HEK293 (cell line): Measurements from ENCODE around the gene B3GALT5.

ENCODE experiments used
- CTCF ChIA-PET: fragments of 350-600 bp; formaldehyde crosslinking; extraction: SDS; loops from one replicate; lab custom pipeline; 2021; ENCODE audit warnings: antibody characterized with exemption; lab: Yijun Ruan, JAX
- POLR2A ChIA-PET: fragments of 300-600 bp; formaldehyde crosslinking; extraction: SDS; loops from one replicate; lab custom pipeline; 2020; ENCODE audit warnings: antibody characterized with exemption, inconsistent platforms; lab: Yijun Ruan, JAX
- H3K27ac ChIP-seq: fragments of 200-500 bp; sonication (Bioruptor generic); 2 replicates; pipeline ENCODE4 v1.5.1; 2014; ENCODE audit warnings: low read depth, low read length, control low read depth, inconsistent platforms; ENCODE audit errors: extremely low read depth
- H3K36me3 ChIP-seq, 2 experiments: fragments of 200-500 bp in 1 of 2; sonication (Bioruptor generic) in 1 of 2; 1 replicate in 1 of 2; 2 replicates in 1 of 2; pipeline ENCODE4 v1.5.1; 2014 to 2017; ENCODE audit warnings: inconsistent platforms in 2 of 2, low read length in 2 of 2; ENCODE audit not compliant: control insufficient read depth in 2 of 2, insufficient read depth in 1 of 2
- H3K4me1 ChIP-seq: fragments of 200-500 bp; sonication (Bioruptor generic); 2 replicates; pipeline ENCODE4 v1.5.1; 2014; ENCODE audit warnings: mild to moderate bottlenecking, low read length, inconsistent platforms; ENCODE audit not compliant: control insufficient read depth, insufficient read depth
- H3K4me3 ChIP-seq: 2 replicates; pipeline ENCODE4 v1.5.1; 2011; ENCODE audit warnings: low read depth, mild to moderate bottlenecking, control low read depth, low read length, moderate library complexity
- H3K9me3 ChIP-seq: fragments of 200-500 bp; sonication (Bioruptor generic); 2 replicates; pipeline ENCODE4 v1.5.1; 2014; ENCODE audit warnings: low read depth, low read length, inconsistent platforms; ENCODE audit not compliant: control insufficient read depth, insufficient read depth
- FEZF1 ChIP-seq: fragments of 450-650 bp; formaldehyde crosslinking; IDR thresholded peaks from 2 replicates; pipeline ENCODE4 v1.5.1; 2016; ENCODE audit warnings: missing biosample characterization, missing genetic modification characterization
- KLF1 ChIP-seq: fragments of 450-650 bp; formaldehyde crosslinking; IDR thresholded peaks from 2 replicates; pipeline ENCODE4 v1.5.1; 2016; ENCODE audit warnings: missing biosample characterization, missing genetic modification characterization
- KLF7 ChIP-seq: fragments of 450-650 bp; formaldehyde crosslinking; IDR thresholded peaks from 2 replicates; pipeline ENCODE4 v1.5.1; 2016; ENCODE audit warnings: missing biosample characterization, missing genetic modification characterization, borderline replicate concordance
- REPIN1 ChIP-seq: fragments of 450-650 bp; formaldehyde crosslinking; IDR thresholded peaks from 2 replicates; pipeline ENCODE4 v1.5.1; 2017; ENCODE audit warnings: missing biosample characterization, missing genetic modification characterization, low read depth
- SETDB1 ChIP-seq: IDR thresholded peaks from one replicate; pipeline ENCODE4 v1.6.1; 2017; ENCODE audit warnings: mild to moderate bottlenecking, low read length, moderate library complexity, mixed read lengths; ENCODE audit not compliant: insufficient read length
- SP3 ChIP-seq: fragments of 450-650 bp; formaldehyde crosslinking; IDR thresholded peaks from 2 replicates; pipeline ENCODE4 v1.5.1; 2016; ENCODE audit warnings: missing biosample characterization, missing genetic modification characterization
- ZBTB21 ChIP-seq: fragments of 450-650 bp; formaldehyde crosslinking; IDR thresholded peaks from 2 replicates; pipeline ENCODE4 v1.5.1; 2017; ENCODE audit warnings: missing biosample characterization, missing genetic modification characterization
- ZFP3 ChIP-seq: fragments of 450-650 bp; formaldehyde crosslinking; IDR thresholded peaks from 2 replicates; pipeline ENCODE4 v1.5.1; 2016; ENCODE audit warnings: low read depth, missing biosample characterization, missing genetic modification characterization
- ZIC2 ChIP-seq: fragments of 450-650 bp; formaldehyde crosslinking; IDR thresholded peaks from 2 replicates; pipeline ENCODE4 v1.5.1; 2016; ENCODE audit warnings: missing biosample characterization, missing genetic modification characterization
- ZNF138 ChIP-seq: fragments of 450-650 bp; formaldehyde crosslinking; IDR thresholded peaks from 2 replicates; pipeline ENCODE4 v1.5.1; 2016; ENCODE audit warnings: missing biosample characterization, missing genetic modification characterization, borderline replicate concordance
- ZNF16 ChIP-seq: fragments of 450-650 bp; formaldehyde crosslinking; IDR thresholded peaks from 2 replicates; pipeline ENCODE4 v1.5.1; 2016; ENCODE audit warnings: low read depth, missing biosample characterization, missing genetic modification characterization
- ZNF175 ChIP-seq: fragments of 450-650 bp; formaldehyde crosslinking; IDR thresholded peaks from 2 replicates; pipeline ENCODE4 v1.5.1; 2016; ENCODE audit warnings: missing biosample characterization, missing genetic modification characterization
- ZNF266 ChIP-seq: fragments of 450-650 bp; formaldehyde crosslinking; IDR thresholded peaks from 2 replicates; pipeline ENCODE4 v1.5.1; 2016; ENCODE audit warnings: missing biosample characterization, missing genetic modification characterization, low read depth
- ZNF416 ChIP-seq: fragments of 450-650 bp; formaldehyde crosslinking; IDR thresholded peaks from 2 replicates; pipeline ENCODE4 v1.5.1; 2016; ENCODE audit warnings: missing biosample characterization, missing genetic modification characterization
- ZNF423 ChIP-seq: fragments of 450-650 bp; formaldehyde crosslinking; IDR thresholded peaks from 2 replicates; pipeline ENCODE4 v1.5.1; 2016; ENCODE audit warnings: missing biosample characterization, missing genetic modification characterization
- ZNF610 ChIP-seq: fragments of 450-650 bp; formaldehyde crosslinking; IDR thresholded peaks from 2 replicates; pipeline ENCODE4 v1.5.1; 2016; ENCODE audit warnings: missing biosample characterization, missing genetic modification characterization, borderline replicate concordance
- ZNF670 ChIP-seq: fragments of 450-650 bp; formaldehyde crosslinking; IDR thresholded peaks from 2 replicates; pipeline ENCODE4 v1.5.1; 2016; ENCODE audit warnings: missing biosample characterization, missing genetic modification characterization, low read depth
- ZNF677 ChIP-seq: fragments of 450-650 bp; IDR thresholded peaks from 2 replicates; pipeline ENCODE4 v1.5.0; 2018; ENCODE audit warnings: missing biosample characterization, mild to moderate bottlenecking, missing genetic modification characterization, moderate library complexity
- ZNF701 ChIP-seq: fragments of 450-650 bp; formaldehyde crosslinking; IDR thresholded peaks from 2 replicates; pipeline ENCODE4 v1.5.1; 2016; ENCODE audit warnings: missing biosample characterization, missing genetic modification characterization
- ZNF76 ChIP-seq: fragments of 450-650 bp; formaldehyde crosslinking; IDR thresholded peaks from 2 replicates; pipeline ENCODE4; 2016; ENCODE audit warnings: low read depth, missing biosample characterization, missing genetic modification characterization, borderline replicate concordance
- ZNF785 ChIP-seq: fragments of 450-650 bp; formaldehyde crosslinking; IDR thresholded peaks from 2 replicates; pipeline ENCODE4 v1.5.1; 2016; ENCODE audit warnings: missing biosample characterization, missing genetic modification characterization
- TF ChIP-seq, protein P1 (sequence below): fragments of 450-650 bp; formaldehyde crosslinking; IDR thresholded peaks from 2 replicates; pipeline ENCODE4 v1.5.1; 2016; ENCODE audit warnings: missing biosample characterization, missing genetic modification characterization
- TF ChIP-seq, protein P2 (sequence below): fragments of 450-650 bp; formaldehyde crosslinking; conservative IDR thresholded peaks from 2 replicates; pipeline ENCODE4 v1.5.1; 2016; ENCODE audit warnings: low read depth, missing biosample characterization, missing genetic modification characterization

Gene B3GALT5

DNA sequence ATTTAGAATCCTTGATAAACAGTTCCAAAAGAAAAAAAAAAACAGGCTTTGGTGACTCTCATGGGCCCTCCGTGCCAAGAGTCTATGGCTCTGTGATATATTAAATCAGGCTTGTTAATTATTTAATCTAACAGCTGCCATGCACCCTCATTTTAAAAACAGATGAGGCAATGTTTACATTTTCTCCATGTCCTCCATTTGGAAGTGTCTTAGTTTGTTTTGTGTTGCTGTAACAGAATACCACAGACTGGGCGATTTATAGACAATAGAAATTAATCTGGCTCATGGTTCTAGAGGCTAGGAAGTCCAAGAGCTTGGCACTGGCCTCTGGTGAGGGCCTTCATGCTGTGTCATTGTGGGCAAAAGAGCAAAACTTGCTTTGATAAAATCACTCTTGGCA lies 58.0 kb downstream of the B3GALT5 start:
- H3K27ac ChIP-seq: no peak overlapping the region
- H3K4me3 ChIP-seq: no peak overlapping the region
- ChIA-PET CTCF (no interaction called here), POLR2A (no interaction called here)
- no peaks in the 10 kb centered on the region for H3K9me3 ChIP-seq
- TF ChIP-seq SETDB1 (no peak), KLF7 (tag by site-specific recombination) (no peak), FEZF1 (tag by site-specific recombination) (no peak), ZNF610 (no peak), ZNF416 (no peak), ZBTB21 (no peak), ZNF76 (no peak), SP3 (tag by site-specific recombination) (no peak), ZNF138 (tag by site-specific recombination) (no peak), ZNF677 (tag by site-specific recombination) (no peak), ZNF175 (tag by site-specific recombination) (no peak), REPIN1 (tag by site-specific recombination) (no peak), KLF1 (tag by site-specific recombination) (no peak), ZNF423 (tag by site-specific recombination) (no peak), ZNF670 (tag by site-specific recombination) (no peak)
- TF ChIP-seq, protein P1, sequence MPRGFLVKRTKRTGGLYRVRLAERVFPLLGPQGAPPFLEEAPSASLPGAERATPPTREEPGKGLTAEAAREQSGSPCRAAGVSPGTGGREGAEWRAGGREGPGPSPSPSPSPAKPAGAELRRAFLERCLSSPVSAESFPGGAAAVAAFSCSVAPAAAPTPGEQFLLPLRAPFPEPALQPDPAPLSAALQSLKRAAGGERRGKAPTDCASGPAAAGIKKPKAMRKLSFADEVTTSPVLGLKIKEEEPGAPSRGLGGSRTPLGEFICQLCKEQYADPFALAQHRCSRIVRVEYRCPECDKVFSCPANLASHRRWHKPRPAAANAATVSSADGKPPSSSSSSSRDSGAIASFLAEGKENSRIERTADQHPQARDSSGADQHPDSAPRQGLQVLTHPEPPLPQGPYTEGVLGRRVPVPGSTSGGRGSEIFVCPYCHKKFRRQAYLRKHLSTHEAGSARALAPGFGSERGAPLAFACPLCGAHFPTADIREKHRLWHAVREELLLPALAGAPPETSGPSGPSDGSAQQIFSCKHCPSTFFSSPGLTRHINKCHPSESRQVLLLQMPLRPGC: no peak
- TF ChIP-seq, protein P2, sequence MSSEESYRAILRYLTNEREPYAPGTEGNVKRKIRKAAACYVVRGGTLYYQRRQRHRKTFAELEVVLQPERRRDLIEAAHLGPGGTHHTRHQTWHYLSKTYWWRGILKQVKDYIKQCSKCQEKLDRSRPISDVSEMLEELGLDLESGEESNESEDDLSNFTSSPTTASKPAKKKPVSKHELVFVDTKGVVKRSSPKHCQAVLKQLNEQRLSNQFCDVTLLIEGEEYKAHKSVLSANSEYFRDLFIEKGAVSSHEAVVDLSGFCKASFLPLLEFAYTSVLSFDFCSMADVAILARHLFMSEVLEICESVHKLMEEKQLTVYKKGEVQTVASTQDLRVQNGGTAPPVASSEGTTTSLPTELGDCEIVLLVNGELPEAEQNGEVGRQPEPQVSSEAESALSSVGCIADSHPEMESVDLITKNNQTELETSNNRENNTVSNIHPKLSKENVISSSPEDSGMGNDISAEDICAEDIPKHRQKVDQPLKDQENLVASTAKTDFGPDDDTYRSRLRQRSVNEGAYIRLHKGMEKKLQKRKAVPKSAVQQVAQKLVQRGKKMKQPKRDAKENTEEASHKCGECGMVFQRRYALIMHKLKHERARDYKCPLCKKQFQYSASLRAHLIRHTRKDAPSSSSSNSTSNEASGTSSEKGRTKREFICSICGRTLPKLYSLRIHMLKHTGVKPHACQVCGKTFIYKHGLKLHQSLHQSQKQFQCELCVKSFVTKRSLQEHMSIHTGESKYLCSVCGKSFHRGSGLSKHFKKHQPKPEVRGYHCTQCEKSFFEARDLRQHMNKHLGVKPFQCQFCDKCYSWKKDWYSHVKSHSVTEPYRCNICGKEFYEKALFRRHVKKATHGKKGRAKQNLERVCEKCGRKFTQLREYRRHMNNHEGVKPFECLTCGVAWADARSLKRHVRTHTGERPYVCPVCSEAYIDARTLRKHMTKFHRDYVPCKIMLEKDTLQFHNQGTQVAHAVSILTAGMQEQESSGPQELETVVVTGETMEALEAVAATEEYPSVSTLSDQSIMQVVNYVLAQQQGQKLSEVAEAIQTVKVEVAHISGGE: no peak
- TF ChIP-seq, all 188 proteins: peak for 0
- Histone ChIP-seq H3K36me3 (no peaks in the 10 kb centered on the region), H3K4me1 (no peaks in the 10 kb centered on the region)

DNA sequence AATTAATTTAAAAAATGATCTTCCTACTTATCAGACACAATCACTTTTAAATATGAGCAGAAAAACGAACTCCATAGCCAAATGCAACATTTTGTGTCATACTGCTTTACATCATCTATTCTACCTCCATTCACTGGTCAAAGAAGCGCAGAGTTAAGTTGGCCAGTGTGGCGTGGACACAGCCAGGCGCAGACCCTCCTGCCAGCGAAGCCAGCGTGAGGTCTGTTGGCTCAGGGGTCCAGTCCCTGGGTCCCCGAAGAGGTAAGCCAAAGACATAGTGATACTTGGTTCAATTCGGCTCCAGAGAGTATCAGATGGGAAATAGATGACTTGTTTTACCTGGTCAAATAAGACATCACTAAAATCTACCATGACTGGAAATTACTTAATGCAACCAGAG lies 59.2 kb downstream of the B3GALT5 start:
- no peak overlapping the region for H3K27ac ChIP-seq
- no peak for TF ChIP-seq ZNF785 (tag by site-specific recombination)
- TF ChIP-seq ZNF701 (tag by site-specific recombination): no peak
- TF ChIP-seq ZNF266 (tag by site-specific recombination): no peak
- no peak for TF ChIP-seq ZIC2 (tag by site-specific recombination)
- TF ChIP-seq ZFP3 (tag by site-specific recombination): no peak
- no peak for TF ChIP-seq ZNF16 (tag by site-specific recombination)
- no peaks in the 10 kb centered on the region for H3K36me3 ChIP-seq
- no peaks in the 10 kb centered on the region for H3K9me3 ChIP-seq
- H3K4me1 ChIP-seq: no peaks in the 10 kb centered on the region
- POLR2A ChIA-PET: no interaction called here
- CTCF ChIA-PET: no interaction called here
- no peak overlapping the region for H3K4me3 ChIP-seq
